Loucy (cell line): ENCODE results near the gene SPNS1.

Experiments used
- H2AFZ ChIP-seq: fragments of 200-600 bp; sonication (generic); 2 replicates; pipeline ENCODE4 v1.6.0; 2016; ENCODE audit warnings: antibody characterized with exemption, mild to moderate bottlenecking, low read length, moderate library complexity
- H3F3A ChIP-seq: fragments of 200-600 bp; 2 replicates; pipeline ENCODE4 v1.6.0; 2016; ENCODE audit warnings: antibody characterized with exemption, low read depth, mild to moderate bottlenecking
- H3K27me3 ChIP-seq: fragments of 200-600 bp; sonication (generic); 2 replicates; pipeline ENCODE4 v1.6.1; 2014; ENCODE audit warnings: low read length, mild to moderate bottlenecking; ENCODE audit not compliant: insufficient read depth, poor library complexity, severe bottlenecking
- H3K36me3 ChIP-seq: fragments of 200-600 bp; sonication (generic); 2 replicates; pipeline ENCODE4 v1.6.1; 2016; ENCODE audit warnings: low read length; ENCODE audit not compliant: insufficient read depth
- H3K4me1 ChIP-seq: fragments of 200-600 bp; sonication (generic); 2 replicates; pipeline ENCODE4 v1.5.1; 2014; ENCODE audit warnings: low read length, mild to moderate bottlenecking; ENCODE audit not compliant: insufficient read depth, poor library complexity, severe bottlenecking
- H3K4me2 ChIP-seq: fragments of 200-600 bp; sonication (generic); 2 replicates; pipeline ENCODE4 v1.6.0; 2014; ENCODE audit warnings: antibody characterized with exemption, low read length, low read depth, mild to moderate bottlenecking; ENCODE audit not compliant: poor library complexity, severe bottlenecking
- H3K4me3 ChIP-seq: fragments of 200-600 bp; sonication (generic); 2 replicates; pipeline ENCODE4 v1.5.1; 2014; ENCODE audit warnings: low read length, mild to moderate bottlenecking, mixed read lengths; ENCODE audit not compliant: poor library complexity, severe bottlenecking
- H3K79me2 ChIP-seq: fragments of 200-600 bp; sonication (generic); 2 replicates; pipeline ENCODE4 v1.6.1; 2014; ENCODE audit warnings: low read length; ENCODE audit not compliant: insufficient read depth
- H3K9ac ChIP-seq: fragments of 200-600 bp; sonication (generic); 2 replicates; pipeline ENCODE4 v1.6.0; 2014; ENCODE audit warnings: mild to moderate bottlenecking, low read depth, low read length, moderate library complexity; ENCODE audit not compliant: poor library complexity, severe bottlenecking
- H3K9me2 ChIP-seq: fragments of 200-600 bp; sonication (generic); replicated peaks from 2 replicates; pipeline ENCODE4 v1.6.1; 2016; ENCODE audit warnings: low read depth, low read length, mixed read lengths
- H3K9me3 ChIP-seq: fragments of 200-600 bp; sonication (generic); 2 replicates; pipeline ENCODE4 v1.6.1; 2014; ENCODE audit warnings: mild to moderate bottlenecking, antibody characterized with exemption, low read length, low read depth; ENCODE audit not compliant: insufficient read depth
- H4K20me1 ChIP-seq: fragments of 200-600 bp; sonication (generic); 2 replicates; pipeline ENCODE4 v1.6.0; 2014; ENCODE audit warnings: antibody characterized with exemption, low read length, mild to moderate bottlenecking; ENCODE audit not compliant: insufficient read depth, poor library complexity, severe bottlenecking
- CTCF ChIP-seq: fragments of 200-600 bp; sonication (generic); conservative IDR thresholded peaks from 2 replicates; pipeline ENCODE4 v1.5.1; 2014; ENCODE audit warnings: mild to moderate bottlenecking, antibody characterized with exemption, low read length
- EZH2phosphoT487 ChIP-seq: fragments of 200-600 bp; IDR thresholded peaks from 2 replicates; pipeline ENCODE4 v1.6.1; 2018; ENCODE audit warnings: antibody characterized with exemption, mild to moderate bottlenecking, moderate library complexity, borderline replicate concordance

SPNS1 gene

GRCh38 chr16:28984619-28985135 lies 10.1 kb downstream of the SPNS1 start, which contains the start of gene LAT:
Gene LAT, plus strand, starts transcription at chr16:28985052. Its CDS starts 366 bp downstream, at chr16:28985418.
- no peaks in the 10 kb centered on the region; the same call in 1 of the 2 replicates for H3K36me3 ChIP-seq
- TF ChIP-seq EZH2phosphoT487 (no peak), CTCF (no peak)
- peak within 1 kb of the TSS; percentile 88 for H3K9ac ChIP-seq
- H3K4me3 ChIP-seq = peak within 1 kb of the TSS; percentile 89
- peak within 1 kb of the TSS; percentile 66 for H2AFZ ChIP-seq
- H4K20me1 ChIP-seq = no peaks in the 10 kb centered on the region
- peaks cover 26% of the 10 kb centered on the region for H3K79me2 ChIP-seq
- H3K4me1 ChIP-seq = peaks cover 36% of the 10 kb centered on the region
- H3K4me2 ChIP-seq = peak within 1 kb of the TSS; percentile 92
- no peaks in the 10 kb centered on the region for H3K27me3 ChIP-seq
- no peaks in the 10 kb centered on the region for H3K9me2 ChIP-seq
- no peaks in the 10 kb centered on the region for H3F3A ChIP-seq
- peaks cover 4% of the 10 kb centered on the region; the same call in 1 of the 2 replicates for H3K9me3 ChIP-seq

- H3K4me3 ChIP-seq = peak overlapping the region; percentile 89
- no peaks in the 10 kb centered on the region; the same call in 1 of the 2 replicates for H3F3A ChIP-seq
- H3K27me3 ChIP-seq = no peaks in the 10 kb centered on the region
- H2AFZ ChIP-seq = peak overlapping the region; percentile 42; the same call in 1 of the 2 replicates
- peaks cover 4% of the 10 kb centered on the region; the same call in 1 of the 2 replicates for H3K9me3 ChIP-seq
- H3K79me2 ChIP-seq = peaks cover 26% of the 10 kb centered on the region
- no peaks in the 10 kb centered on the region for H3K9me2 ChIP-seq
- no peak for TF ChIP-seq CTCF
- no peak for TF ChIP-seq EZH2phosphoT487
- H3K4me1 ChIP-seq = peaks cover 38% of the 10 kb centered on the region
- no peaks in the 10 kb centered on the region; the same call in 1 of the 2 replicates for H3K36me3 ChIP-seq
- H3K4me2 ChIP-seq = peak overlapping the region; percentile 92
- peak overlapping the region; percentile 88 for H3K9ac ChIP-seq
- no peaks in the 10 kb centered on the region for H4K20me1 ChIP-seq
Observed at GRCh38 chr16:28985211-28986041, 10.8 kb downstream of the SPNS1 start.

GRCh38 chr16:28986046-28986445 lies 11.5 kb downstream of the SPNS1 start:
- Histone ChIP-seq H3K4me3 (peak overlapping the region; percentile 89), H4K20me1 (no peaks in the 10 kb centered on the region), H2AFZ (no peak overlapping the region), H3K9me3 (peaks cover 4% of the 10 kb centered on the region; the same call in 1 of the 2 replicates), H3K79me2 (peaks cover 26% of the 10 kb centered on the region), H3K9me2 (no peaks in the 10 kb centered on the region), H3K4me2 (peak overlapping the region; percentile 92), H3K4me1 (peaks cover 39% of the 10 kb centered on the region), H3K9ac (peak overlapping the region; percentile 88), H3K36me3 (no peaks in the 10 kb centered on the region; the same call in 1 of the 2 replicates), H3K27me3 (no peaks in the 10 kb centered on the region), H3F3A (no peaks in the 10 kb centered on the region; the same call in 1 of the 2 replicates)
- no peak for TF ChIP-seq EZH2phosphoT487
- no peak for TF ChIP-seq CTCF
